GM18951 (cell line): Measurements from ENCODE around the gene SERPINI1.

ENCODE experiments used
- POLR2A ChIP-seq: IDR thresholded peaks from 4 replicates; pipeline ENCODE4 v1.6.1; 2011; ENCODE audit warnings: mild to moderate bottlenecking; ENCODE audit not compliant: insufficient read length, insufficient read depth; ENCODE audit errors: extremely low read depth
- in situ Hi-C: fragments of 300-500 bp; cut with MboI; formaldehyde crosslinking; loops from one replicate; pipeline ENCODE4 v1.12.0; 2022; ENCODE audit warnings: low sequenced_read_pairs, mixed read lengths, inconsistent platforms; ENCODE audit not compliant: unreplicated experiment

Gene SERPINI1

GRCh38 chr3:167723872-167724271 is 11.6 kb upstream of the SERPINI1 start:
- in situ Hi-C loops: no loop called here
- TF ChIP-seq POLR2A: no peak

GRCh38 chr3:167728176-167728575 is 7.3 kb upstream of the SERPINI1 start:
- TF ChIP-seq POLR2A: no peak
- in situ Hi-C loops: no loop called here

GRCh38 chr3:167728632-167729323 is 6.7 kb upstream of the SERPINI1 start:
- no peak for TF ChIP-seq POLR2A
- in situ Hi-C loops: no loop called here

GRCh38 chr3:167729591-167729990 is 5.9 kb upstream of the SERPINI1 start:
- no peak for TF ChIP-seq POLR2A
- in situ Hi-C loops: no loop called here

GRCh38 chr3:167731393-167731792 is 4.1 kb upstream of the SERPINI1 start:
- in situ Hi-C loops: no loop called here
- no peak for TF ChIP-seq POLR2A

GRCh38 chr3:167732313-167733065 is 3.0 kb upstream of the SERPINI1 start:
- TF ChIP-seq POLR2A: no peak
- in situ Hi-C loops: no loop called here

GRCh38 chr3:167733961-167734497 is 1.5 kb upstream of the SERPINI1 start:
- in situ Hi-C loops: no loop called here
- no peak for TF ChIP-seq POLR2A

GRCh38 chr3:167734498-167735232 is 856 bp upstream of the SERPINI1 start, which contains the start of gene PDCD10:
Gene PDCD10, minus strand, starts transcription at chr3:167734892. Its CDS starts 14,735 bp downstream, at chr3:167720157.
- in situ Hi-C loops: no loop called here

GRCh38 chr3:167736264-167736787 is 805 bp downstream of the SERPINI1 start:
- TF ChIP-seq POLR2A: no peak
- in situ Hi-C loops: no loop called here

More at GRCh38 chr3:167734498-167735232, 856 bp upstream of the SERPINI1 start, which contains the start of gene PDCD10:
- TF ChIP-seq POLR2A: peak; percentile 86

GRCh38 chr3:167736997-167737396 is 1.5 kb downstream of the SERPINI1 start:
- in situ Hi-C loops: no loop called here

GRCh38 chr3:167738037-167738436 is 2.5 kb downstream of the SERPINI1 start:
- in situ Hi-C loops: no loop called here
- TF ChIP-seq POLR2A: no peak

More at GRCh38 chr3:167736997-167737396, 1.5 kb downstream of the SERPINI1 start:
- TF ChIP-seq POLR2A: no peak

- in situ Hi-C loops: no loop called here
- no peak for TF ChIP-seq POLR2A
These were observed 3.8 kb downstream of the SERPINI1 start for GRCh38 chr3:167739190-167739810.
